OCI-LY7 (cell line): ENCODE results near the gene PGM3. TPM values are rescaled to one million over a fixed set of nuclear protein-coding genes. Genes with fewer than 3 reads are reported as not detected.

Source experiments
- BruUV-seq: library from RNA; stranded (reverse); fragments of 400-500 nt; replicated peaks from 2 replicates; lab custom pipeline; 2021; lab: Mats Ljungman, UMichigan
- CTCF ChIA-PET: fragments of 300-600 bp; sonication (Branson Sonifier 250); formaldehyde crosslinking; loops from one replicate; lab custom pipeline; 2022; ENCODE audit warnings: antibody characterized with exemption; ENCODE audit not compliant: unreplicated experiment; lab: Charles Lee
- POLR2A ChIA-PET: fragments of 300-600 bp; sonication (Branson Sonifier 250); formaldehyde crosslinking; loops from one replicate; lab custom pipeline; 2022; ENCODE audit warnings: antibody characterized with exemption; lab: Charles Lee
- DNase-seq: peaks from one replicate; pipeline ENCODE4 v3.0.0-alpha.2; 2015; ENCODE audit warnings: low spot score
- H2AFZ ChIP-seq: fragments of 200-600 bp; sonication (generic), shearing (Covaris generic); 2 replicates; pipeline ENCODE4 v1.6.1; 2014; ENCODE audit warnings: mild to moderate bottlenecking, antibody characterized with exemption, low read length, moderate library complexity
- H3K27ac ChIP-seq: fragments of 200-600 bp; sonication (generic); 2 replicates; pipeline ENCODE4 v1.5.1; 2014; ENCODE audit warnings: mixed run types, low read depth, mild to moderate bottlenecking, moderate library complexity, low read length, inconsistent platforms; ENCODE audit not compliant: poor library complexity, severe bottlenecking
- H3K36me3 ChIP-seq: fragments of 200-600 bp; sonication (generic); 2 replicates; pipeline ENCODE4 v1.6.1; 2014; ENCODE audit warnings: mild to moderate bottlenecking, antibody characterized with exemption, low read length, moderate library complexity, mixed read lengths; ENCODE audit not compliant: insufficient read depth
- H3K4me1 ChIP-seq: fragments of 200-600 bp; sonication (generic); 2 replicates; pipeline ENCODE4 v1.5.1; 2014; ENCODE audit warnings: mild to moderate bottlenecking, low read length; ENCODE audit not compliant: insufficient read depth, poor library complexity, severe bottlenecking
- H3K4me2 ChIP-seq: fragments of 200-600 bp; sonication (generic); 2 replicates; pipeline ENCODE4 v1.6.1; 2014; ENCODE audit warnings: mild to moderate bottlenecking, low read length
- H3K4me3 ChIP-seq: fragments of 200-600 bp; sonication (generic); 2 replicates; pipeline ENCODE4 v1.5.1; 2014; ENCODE audit warnings: mild to moderate bottlenecking, low read depth, low read length; ENCODE audit not compliant: poor library complexity, severe bottlenecking
- H3K79me2 ChIP-seq: fragments of 200-600 bp; sonication (generic); 2 replicates; pipeline ENCODE4 v1.6.1; 2016; ENCODE audit warnings: low read depth, mild to moderate bottlenecking, low read length, moderate library complexity, mixed read lengths; ENCODE audit not compliant: insufficient read depth
- H3K9me2 ChIP-seq: fragments of 200-600 bp; sonication (generic); 2 replicates; pipeline ENCODE4 v1.6.1; 2016; ENCODE audit warnings: mild to moderate bottlenecking, low read length, mixed read lengths; ENCODE audit not compliant: insufficient read depth
- H3K9me3 ChIP-seq: fragments of 200-600 bp; sonication (generic); 2 replicates; pipeline ENCODE4 v1.6.1; 2014; ENCODE audit warnings: mild to moderate bottlenecking, mixed run types, low read length, mixed read lengths
- H4K20me1 ChIP-seq: fragments of 200-600 bp; sonication (generic); 2 replicates; pipeline ENCODE4 v1.6.1; 2014; ENCODE audit warnings: mild to moderate bottlenecking, antibody characterized with exemption, low read length, moderate library complexity, mixed read lengths; ENCODE audit not compliant: insufficient read depth
- CTCF ChIP-seq: fragments of 200-600 bp; sonication (generic); conservative IDR thresholded peaks from 2 replicates; pipeline ENCODE4 v1.5.1; 2014; ENCODE audit warnings: mild to moderate bottlenecking, antibody characterized with exemption, low read length, moderate library complexity, mixed read lengths
- EZH2phosphoT487 ChIP-seq: fragments of 200-600 bp; sonication (generic); IDR thresholded peaks from 2 replicates; pipeline ENCODE4 v1.6.1; 2018; ENCODE audit warnings: low read depth, borderline replicate concordance, mild to moderate bottlenecking, mixed run types, antibody characterized with exemption, low read length, moderate library complexity, mixed read lengths
- intact Hi-C: fragments of 100-400 bp; cut with micrococcal nuclease; formaldehyde crosslinking; loops from one replicate; pipeline ENCODE4 v1.10.0; 2022; ENCODE audit not compliant: unreplicated experiment
- total RNA-seq, 2 experiments: library from RNA; depleted of rRNA in 1 of 2; stranded (reverse); fragments of >200 nt in 1 of 2; shearing (Covaris generic) in 1 of 2; gene quantifications; 2 replicates each; pipeline ENCODE4 v1.2.3, GENCODE V29; 2014 to 2022

The PGM3 gene
- total RNA-seq, 2 experiments from 2014 or later, result 17.5 to 37.4 TPM

GRCh38 chr6:83152913-83153312 is 40.2 kb downstream of the PGM3 start:
- H3K4me3 ChIP-seq, result no peak overlapping the region
- no peaks in the 10 kb centered on the region for H3K79me2 ChIP-seq
- no peaks in the 10 kb centered on the region for H4K20me1 ChIP-seq
- intact Hi-C loops, result no loop called here
- peaks cover 56% of the 10 kb centered on the region for H3K36me3 ChIP-seq
- ChIA-PET POLR2A (no interaction called here), CTCF (no interaction called here)
- H2AFZ ChIP-seq, result no peak overlapping the region
- H3K9me3 ChIP-seq, result no peaks in the 10 kb centered on the region
- no peak overlapping the region for H3K4me2 ChIP-seq
- no TSS peak for BruUV-seq
- no peaks in the 10 kb centered on the region for H3K9me2 ChIP-seq
- DNase-seq, result no peak
- no peak for TF ChIP-seq CTCF
- TF ChIP-seq EZH2phosphoT487, result no peak
- no peak overlapping the region for H3K27ac ChIP-seq
- no peaks in the 10 kb centered on the region for H3K4me1 ChIP-seq

GRCh38 chr6:83151114-83151513 is 42.0 kb downstream of the PGM3 start:
- TF ChIP-seq CTCF (no peak), EZH2phosphoT487 (no peak)
- peaks cover 56% of the 10 kb centered on the region for H3K36me3 ChIP-seq
- POLR2A ChIA-PET, result no interaction called here
- no peak for DNase-seq
- no peaks in the 10 kb centered on the region for H3K9me2 ChIP-seq
- H3K27ac ChIP-seq, result no peak overlapping the region
- no peak overlapping the region for H3K4me3 ChIP-seq
- no peaks in the 10 kb centered on the region for H3K9me3 ChIP-seq
- H4K20me1 ChIP-seq, result no peaks in the 10 kb centered on the region
- no TSS peak for BruUV-seq
- intact Hi-C loops, result no loop called here
- no peak overlapping the region for H2AFZ ChIP-seq
- H3K79me2 ChIP-seq, result no peaks in the 10 kb centered on the region
- H3K4me1 ChIP-seq, result no peaks in the 10 kb centered on the region
- H3K4me2 ChIP-seq, result no peak overlapping the region
- CTCF ChIA-PET, result no interaction called here

- intact Hi-C loops, result no loop called here
- BruUV-seq, result no TSS peak
- Histone ChIP-seq H4K20me1 (no peaks in the 10 kb centered on the region), H3K27ac (no peak overlapping the region), H3K4me1 (no peaks in the 10 kb centered on the region), H3K9me2 (no peaks in the 10 kb centered on the region), H3K9me3 (no peaks in the 10 kb centered on the region), H3K36me3 (peaks cover 77% of the 10 kb centered on the region), H3K4me2 (no peak overlapping the region), H3K4me3 (no peak overlapping the region), H3K79me2 (no peaks in the 10 kb centered on the region), H2AFZ (no peak overlapping the region)
- ChIA-PET CTCF (no interaction called here), POLR2A (no interaction called here)
- TF ChIP-seq CTCF (no peak), EZH2phosphoT487 (no peak)
- DNase-seq, result no peak
Observed at GRCh38 chr6:83138758-83139157, 54.3 kb downstream of the PGM3 start.
